Thyroid gland (tissue), 4 donors: Measurements from ENCODE around the gene RAE1. TPM values are rescaled to one million over a fixed set of nuclear protein-coding genes. Genes with fewer than 3 reads are reported as not detected.

Experiments
- DNase-seq, 2 donors: peaks; one replicate each; pipeline ENCODE4 v3.0.0-alpha.2; 2019
- H3K27ac ChIP-seq, 3 donors: fragments of 200-600 bp; sonication (generic); 1 replicate in 2 of 3; 2 replicates in 1 of 3; pipeline ENCODE4 v1.5.1; 2016 to 2019; ENCODE audit warnings: mild to moderate bottlenecking in 1 of 3, moderate library complexity in 1 of 3
- H3K27me3 ChIP-seq: fragments of 200-600 bp; sonication (generic); one replicate; pipeline ENCODE4 v1.5.1; 2019
- H3K36me3 ChIP-seq, 2 donors: fragments of 200-600 bp; sonication (generic); one replicate each; pipeline ENCODE4 v1.5.1; 2016 to 2019
- H3K4me1 ChIP-seq, 2 donors: fragments of 200-600 bp; sonication (generic); one replicate each; pipeline ENCODE4 v1.5.1; 2017 to 2019
- H3K4me3 ChIP-seq, 3 donors: fragments of 200-600 bp; sonication (generic); replicated peaks in 1 of 3; 1 replicate in 2 of 3; 2 replicates in 1 of 3; pipeline ENCODE4 v1.5.1; 2016; ENCODE audit warnings: mild to moderate bottlenecking in 1 of 3
- H3K9me3 ChIP-seq: fragments of 200-600 bp; sonication (generic); one replicate; pipeline ENCODE4 v1.5.1; 2017
- POLR2A ChIP-seq, 2 donors: fragments of 450-650 bp; IDR thresholded peaks; one replicate each; pipeline ENCODE4 v1.6.1; 2017; ENCODE audit warnings: antibody characterized with exemption in 2 of 2, mild to moderate bottlenecking in 2 of 2, moderate library complexity in 1 of 2
- WGBS, 2 donors: methylation state at CpG; one replicate each; pipeline ENCODE4 v1.1.5; 2017; 5-methylcytosine and 5-hydroxymethylcytosine counted together
- intact Hi-C: fragments of 100-400 bp; cut with DNase I; formaldehyde crosslinking; loops from one replicate; pipeline ENCODE4 v1.15.1; 2023
- total RNA-seq, 4 donors: library from RNA; depleted of rRNA; stranded (reverse); fragments of >200 nt; gene quantifications; one replicate each; pipeline ENCODE4 v1.2.3, GENCODE V29; 2016
- TF ChIP-seq, protein P1 (sequence below), 6 experiments: fragments of 200-600 bp in 3 of 6; fragments of 450-650 bp in 3 of 6; sonication (generic) in 3 of 6; IDR thresholded peaks; one replicate each; pipeline ENCODE4 v1.5.1; 2016 to 2019; ENCODE audit warnings: antibody characterized with exemption in 6 of 6, mild to moderate bottlenecking in 2 of 6, inconsistent platforms in 1 of 6, moderate library complexity in 1 of 6

Gene RAE1
- total RNA-seq, 4 donors from 2014 or later, result 17.5 to 26.4 (median 22.3) TPM

DNA sequence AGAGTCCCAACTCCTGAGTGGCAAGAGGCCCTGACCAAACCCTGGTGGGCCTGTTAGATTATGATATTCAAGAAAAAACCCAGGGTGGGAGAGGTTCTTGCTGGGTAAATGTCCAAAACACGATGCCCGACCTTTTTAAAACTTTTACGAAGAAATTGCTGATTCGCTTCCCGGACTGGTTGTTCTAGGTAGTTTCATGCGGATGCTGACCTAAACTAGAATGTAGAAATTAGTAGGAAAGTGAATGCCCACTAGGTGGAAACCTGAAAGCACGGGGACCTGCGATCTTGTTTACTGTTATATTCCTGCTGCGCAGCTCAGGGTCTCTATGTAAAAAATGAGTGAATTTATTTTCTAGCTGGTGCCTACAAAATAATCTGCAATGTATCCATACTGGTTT lies 2.3 kb downstream of the RAE1 start:
- Histone ChIP-seq H3K27ac (no peak overlapping the region), H3K36me3 (peaks cover 19 to 27% of the 10 kb centered on the region in 2 donors), H3K4me3 (no peak overlapping the region), H3K9me3 (no peaks in the 10 kb centered on the region), H3K4me1 (peaks cover 0 to 9% of the 10 kb centered on the region in 2 donors), H3K27me3 (no peaks in the 10 kb centered on the region)
- 93 to 95% methylated on average over 9 of the region's 9 CpGs for WGBS, 2 donors
- no peak for DNase-seq
- intact Hi-C loops, result no loop called here
- no peak for TF ChIP-seq POLR2A (IDR thresholded peaks at IDR 0.05)
- TF ChIP-seq, protein P1, sequence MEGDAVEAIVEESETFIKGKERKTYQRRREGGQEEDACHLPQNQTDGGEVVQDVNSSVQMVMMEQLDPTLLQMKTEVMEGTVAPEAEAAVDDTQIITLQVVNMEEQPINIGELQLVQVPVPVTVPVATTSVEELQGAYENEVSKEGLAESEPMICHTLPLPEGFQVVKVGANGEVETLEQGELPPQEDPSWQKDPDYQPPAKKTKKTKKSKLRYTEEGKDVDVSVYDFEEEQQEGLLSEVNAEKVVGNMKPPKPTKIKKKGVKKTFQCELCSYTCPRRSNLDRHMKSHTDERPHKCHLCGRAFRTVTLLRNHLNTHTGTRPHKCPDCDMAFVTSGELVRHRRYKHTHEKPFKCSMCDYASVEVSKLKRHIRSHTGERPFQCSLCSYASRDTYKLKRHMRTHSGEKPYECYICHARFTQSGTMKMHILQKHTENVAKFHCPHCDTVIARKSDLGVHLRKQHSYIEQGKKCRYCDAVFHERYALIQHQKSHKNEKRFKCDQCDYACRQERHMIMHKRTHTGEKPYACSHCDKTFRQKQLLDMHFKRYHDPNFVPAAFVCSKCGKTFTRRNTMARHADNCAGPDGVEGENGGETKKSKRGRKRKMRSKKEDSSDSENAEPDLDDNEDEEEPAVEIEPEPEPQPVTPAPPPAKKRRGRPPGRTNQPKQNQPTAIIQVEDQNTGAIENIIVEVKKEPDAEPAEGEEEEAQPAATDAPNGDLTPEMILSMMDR (IDR thresholded peaks at IDR 0.05), result no peak

- Histone ChIP-seq H3K27ac (no peak overlapping the region), H3K4me3 (no peak overlapping the region), H3K36me3 (peaks cover 22 to 31% of the 10 kb centered on the region in 2 donors), H3K27me3 (no peaks in the 10 kb centered on the region), H3K9me3 (no peaks in the 10 kb centered on the region), H3K4me1 (no peaks in the 10 kb centered on the region)
- no peak for TF ChIP-seq POLR2A (IDR thresholded peaks at IDR 0.05)
- TF ChIP-seq, protein P1 (IDR thresholded peaks at IDR 0.05), result no peak
- 91 to 96% methylated on average over 6 of the region's 6 CpGs for WGBS, 2 donors
- intact Hi-C loops, result no loop called here
- no peak for DNase-seq
Observed at GRCh38 chr20:57361517-57361916, 10.5 kb downstream of the RAE1 start.

DNA sequence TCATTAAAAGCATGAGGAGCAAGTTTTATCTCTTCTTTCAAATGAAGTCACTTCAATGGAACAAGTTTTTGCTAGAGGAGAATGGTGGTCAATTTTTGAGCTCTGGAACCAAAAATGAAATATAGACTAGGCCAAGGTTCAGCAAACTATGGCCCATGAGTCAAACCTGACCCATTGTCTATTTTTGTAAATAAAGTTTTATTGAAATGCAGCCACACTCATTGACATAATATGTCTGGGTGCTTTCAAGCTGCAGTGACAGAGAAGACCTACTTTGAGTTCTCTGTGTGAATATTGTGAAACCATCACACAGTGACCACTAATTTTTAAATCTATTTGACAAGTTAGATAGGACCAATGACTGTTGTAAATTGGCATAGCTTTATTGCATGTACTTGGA lies 13.4 kb downstream of the RAE1 start:
- Histone ChIP-seq H3K36me3 (peaks cover 47 to 55% of the 10 kb centered on the region in 2 donors), H3K4me1 (no peaks in the 10 kb centered on the region), H3K27ac (no peak overlapping the region), H3K9me3 (no peaks in the 10 kb centered on the region), H3K27me3 (no peaks in the 10 kb centered on the region), H3K4me3 (no peak overlapping the region)
- no peak for TF ChIP-seq POLR2A (IDR thresholded peaks at IDR 0.05)
- TF ChIP-seq, protein P1 (IDR thresholded peaks at IDR 0.05), result no peak
- no peak for DNase-seq
- intact Hi-C loops, result no loop called here

- no peak for DNase-seq
- no peak overlapping the region for H3K27ac ChIP-seq
- intact Hi-C loops, result no loop called here
- H3K4me1 ChIP-seq, result no peaks in the 10 kb centered on the region
- H3K27me3 ChIP-seq, result no peaks in the 10 kb centered on the region
- H3K36me3 ChIP-seq, result peaks cover 85 to 92% of the 10 kb centered on the region in 2 donors
- no peak overlapping the region for H3K4me3 ChIP-seq
- WGBS, 2 donors, result 88 to 89% methylated on average over 3 of the region's 3 CpGs
- TF ChIP-seq, protein P1 (IDR thresholded peaks at IDR 0.05), result no peak
- no peak for TF ChIP-seq POLR2A (IDR thresholded peaks at IDR 0.05)
- no peaks in the 10 kb centered on the region for H3K9me3 ChIP-seq
Observed at GRCh38 chr20:57369596-57369995, 18.5 kb downstream of the RAE1 start.

- WGBS, 2 donors, result 97 to 98% methylated on average over 9 of the region's 9 CpGs
- Histone ChIP-seq H3K4me3 (no peak overlapping the region), H3K27me3 (no peaks in the 10 kb centered on the region), H3K27ac (no peak overlapping the region), H3K9me3 (no peaks in the 10 kb centered on the region), H3K4me1 (no peaks in the 10 kb centered on the region), H3K36me3 (peaks cover 92 to 98% of the 10 kb centered on the region in 2 donors)
- DNase-seq, result no peak
- TF ChIP-seq POLR2A (IDR thresholded peaks at IDR 0.05), result no peak
- TF ChIP-seq, protein P1 (IDR thresholded peaks at IDR 0.05), result no peak
- intact Hi-C loops, result no loop called here
Observed at GRCh38 chr20:57370316-57370715, 19.3 kb downstream of the RAE1 start.
